Smooth muscle cell (in vitro differentiated cells): Measurements from ENCODE around the gene GFRA1. TPM values are rescaled to one million over a fixed set of nuclear protein-coding genes. Genes with fewer than 3 reads are reported as not detected.
"Not testable (repeated sequence)": the region's sequence is repeated elsewhere in the genome, so short reads cannot be mapped to it uniquely, and the experiment has no call there.

ENCODE experiments used
- DNase-seq: peaks from one replicate; lab custom pipeline; 2025; ENCODE audit not compliant: unreplicated experiment; lab: John Stamatoyannopoulos, UW
- H2AFZ ChIP-seq: fragments of 200-600 bp; sonication (generic); 2 replicates; pipeline ENCODE4 v1.6.0; 2016; ENCODE audit warnings: antibody characterized with exemption, low read depth, mild to moderate bottlenecking
- H3F3A ChIP-seq: fragments of 200-600 bp; sonication (generic); 2 replicates; pipeline ENCODE4 v1.6.0; 2017; ENCODE audit warnings: antibody characterized with exemption, low read depth
- H3K27ac ChIP-seq: fragments of 200-600 bp; sonication (generic); 2 replicates; pipeline ENCODE4 v1.5.1; 2016; ENCODE audit warnings: low read depth, mild to moderate bottlenecking
- H3K27me3 ChIP-seq: fragments of 200-600 bp; sonication (generic); 2 replicates; pipeline ENCODE4 v1.6.1; 2016; ENCODE audit warnings: low read depth, mild to moderate bottlenecking
- H3K36me3 ChIP-seq: fragments of 200-600 bp; sonication (generic); 2 replicates; pipeline ENCODE4 v1.5.1; 2016; ENCODE audit warnings: low read depth
- H3K4me1 ChIP-seq: fragments of 200-600 bp; sonication (generic); 2 replicates; pipeline ENCODE4 v1.5.1; 2016; ENCODE audit warnings: low read depth
- H3K4me2 ChIP-seq: fragments of 200-600 bp; sonication (generic); 2 replicates; pipeline ENCODE4 v1.6.0; 2016; ENCODE audit warnings: mild to moderate bottlenecking
- H3K4me3 ChIP-seq: fragments of 200-600 bp; sonication (generic); 2 replicates; pipeline ENCODE4 v1.5.1; 2016; ENCODE audit warnings: mild to moderate bottlenecking
- H3K79me2 ChIP-seq: fragments of 200-600 bp; sonication (generic); 2 replicates; pipeline ENCODE4 v1.6.0; 2016; ENCODE audit warnings: low read depth, mild to moderate bottlenecking
- H3K9ac ChIP-seq: fragments of 200-600 bp; sonication (generic); 2 replicates; pipeline ENCODE4 v1.6.0; 2016; ENCODE audit warnings: low read depth
- H3K9me3 ChIP-seq: fragments of 200-600 bp; sonication (generic); replicated peaks from 2 replicates; pipeline ENCODE4 v1.5.1; 2016; ENCODE audit warnings: low read depth
- H4K20me1 ChIP-seq: fragments of 200-600 bp; sonication (generic); 2 replicates; pipeline ENCODE4 v1.6.0; 2016; ENCODE audit warnings: low read depth
- CTCF ChIP-seq: fragments of 200-600 bp; sonication (generic); IDR thresholded peaks from 2 replicates; pipeline ENCODE4 v1.5.1; 2017; ENCODE audit warnings: borderline replicate concordance, mild to moderate bottlenecking, antibody characterized with exemption; ENCODE audit not compliant: insufficient read depth, poor library complexity, severe bottlenecking
- WGBS: methylation state at CpG from one replicate; pipeline ENCODE4 v1.1.7; 2016; ENCODE audit warnings: low lambda C conversion rate; 5-methylcytosine and 5-hydroxymethylcytosine counted together
- polyA plus RNA-seq: library from polyadenylated mRNA; unstranded; fragments of >200 nt; fragmentation: Nextera tagmentation; extraction: Ambion mirVana; gene quantifications from 2 replicates; pipeline ENCODE4 v1.2.1, GENCODE V29; 2016
- total RNA-seq: library from RNA; depleted of rRNA; stranded (reverse); fragments of >200 nt; gene quantifications from 2 replicates; pipeline ENCODE4 v1.2.3, GENCODE V29; 2014

Gene GFRA1
- total and polyA plus RNA-seq, 2 experiments from 2014 or later: 1.3 to 1.9 TPM

GRCh38 chr10:116039612-116040011 is 233.4 kb downstream of the GFRA1 start:
- Histone ChIP-seq H3K36me3 (no peaks in the 10 kb centered on the region), H3K27ac (no peak overlapping the region), H3F3A (no peaks in the 10 kb centered on the region), H2AFZ (no peak overlapping the region), H4K20me1 (no peaks in the 10 kb centered on the region), H3K9ac (no peak overlapping the region), H3K4me3 (no peak overlapping the region), H3K4me1 (no peaks in the 10 kb centered on the region), H3K4me2 (no peak overlapping the region), H3K27me3 (no peaks in the 10 kb centered on the region), H3K9me3 (no peaks in the 10 kb centered on the region), H3K79me2 (no peaks in the 10 kb centered on the region)
- TF ChIP-seq CTCF: no peak
- DNase-seq: no peak
- WGBS: 88% methylated on average over 6 of the region's 6 CpGs

GRCh38 chr10:116038259-116038658 is 234.7 kb downstream of the GFRA1 start:
- H3K4me2 ChIP-seq: no peak overlapping the region
- no peak overlapping the region for H3K27ac ChIP-seq
- no peaks in the 10 kb centered on the region for H3K36me3 ChIP-seq
- TF ChIP-seq CTCF: no peak
- H3K9me3 ChIP-seq: peaks cover 3% of the 10 kb centered on the region
- no peaks in the 10 kb centered on the region for H3K4me1 ChIP-seq
- H3F3A ChIP-seq: no peaks in the 10 kb centered on the region
- no peak overlapping the region for H2AFZ ChIP-seq
- H3K27me3 ChIP-seq: no peaks in the 10 kb centered on the region
- 78% methylated on average over 3 of the region's 3 CpGs for WGBS
- DNase-seq: no peak
- no peaks in the 10 kb centered on the region for H3K79me2 ChIP-seq
- no peak overlapping the region for H3K9ac ChIP-seq
- no peak overlapping the region for H3K4me3 ChIP-seq
- H4K20me1 ChIP-seq: no peaks in the 10 kb centered on the region

- H3K27me3 ChIP-seq, H3K9me3 ChIP-seq, H3K4me2 ChIP-seq, H3K9ac ChIP-seq, H3K4me3 ChIP-seq, H3K4me1 ChIP-seq, H3F3A ChIP-seq, H3K27ac ChIP-seq, H3K36me3 ChIP-seq, DNase-seq, H4K20me1 ChIP-seq, H2AFZ ChIP-seq, H3K79me2 ChIP-seq: not testable (repeated sequence)
These were observed 237.6 kb downstream of the GFRA1 start for GRCh38 chr10:116035406-116035805.

GRCh38 chr10:116030576-116030975 is 242.4 kb downstream of the GFRA1 start:
- WGBS: 73% methylated on average over 3 of the region's 3 CpGs

More at GRCh38 chr10:116030576-116030975, 242.4 kb downstream of the GFRA1 start:
- H3K4me2 ChIP-seq: no peak overlapping the region
- no peaks in the 10 kb centered on the region for H3K79me2 ChIP-seq
- no peak overlapping the region for H3K27ac ChIP-seq
- no peak overlapping the region for H3K4me3 ChIP-seq
- no peaks in the 10 kb centered on the region for H3K4me1 ChIP-seq
- no peaks in the 10 kb centered on the region for H3K36me3 ChIP-seq
- H2AFZ ChIP-seq: no peak overlapping the region
- TF ChIP-seq CTCF: no peak
- H3F3A ChIP-seq: no peaks in the 10 kb centered on the region
- H3K9ac ChIP-seq: no peak overlapping the region
- H3K27me3 ChIP-seq: no peaks in the 10 kb centered on the region
- H4K20me1 ChIP-seq: no peaks in the 10 kb centered on the region
- no peak for DNase-seq
- peaks cover 6% of the 10 kb centered on the region for H3K9me3 ChIP-seq
